Activated CD4-positive, CD25-positive, alpha-beta regulatory T cell treated with anti-CD3 and anti-CD28 coated beads, Interleukin-2, amount 50 U/mL, for 24 hours (primary cell): ENCODE data around the gene STMN1.

ENCODE experiments used
- ATAC-seq, 2 donors: fragments of 150-1000 bp; cut with Tn5 transposase; one replicate each; pipeline ENCODE4 v1.10.0; 2021; ENCODE audit warnings: mild to moderate bottlenecking in 1 of 2, moderate library complexity in 1 of 2

STMN1 gene

GRCh38 chr1:25891606-25892005 is 14.6 kb downstream of the STMN1 start:
- ATAC-seq = no peak

DNA sequence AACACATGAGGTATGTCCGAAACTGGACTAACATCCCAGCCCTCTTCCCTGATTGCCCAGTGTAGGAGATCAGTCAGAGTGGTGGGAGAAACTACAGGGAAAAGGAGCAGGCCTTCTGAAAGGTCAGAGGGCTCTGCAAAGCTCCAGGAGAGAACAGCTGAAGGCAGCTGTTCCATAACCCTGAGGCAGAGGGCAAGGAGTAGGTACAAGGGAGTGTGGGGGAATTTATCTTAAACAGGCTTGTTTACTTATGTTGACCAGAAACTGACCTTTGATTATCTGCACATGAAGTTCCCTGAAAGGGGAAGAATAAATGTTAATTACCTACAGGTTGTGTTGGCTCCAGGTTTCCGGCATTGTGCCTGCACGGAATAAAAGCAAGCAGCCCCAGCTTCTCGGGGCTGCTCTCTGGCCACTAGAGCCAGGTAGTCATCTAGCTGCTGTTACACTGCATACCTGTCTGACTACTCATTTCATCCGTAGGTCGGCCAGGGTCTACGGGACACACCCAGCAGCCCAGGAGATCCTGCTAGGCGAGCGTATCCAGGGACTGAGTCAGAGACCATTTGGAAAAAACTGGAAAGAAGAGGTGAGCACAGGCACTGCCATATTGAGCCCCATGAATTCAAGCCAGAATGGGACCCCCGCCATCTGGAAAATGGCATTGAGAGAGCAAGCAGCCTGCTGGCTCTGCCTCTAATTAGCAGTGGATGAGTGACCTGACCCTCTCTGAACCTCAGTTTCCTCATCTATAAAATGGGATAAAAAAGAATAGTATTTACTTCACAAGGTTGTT is 15.8 kb downstream of the STMN1 start:
- no peak for ATAC-seq

- ATAC-seq = no peak
Measured at GRCh38 chr1:25889470-25889869, 16.7 kb downstream of the STMN1 start.

DNA sequence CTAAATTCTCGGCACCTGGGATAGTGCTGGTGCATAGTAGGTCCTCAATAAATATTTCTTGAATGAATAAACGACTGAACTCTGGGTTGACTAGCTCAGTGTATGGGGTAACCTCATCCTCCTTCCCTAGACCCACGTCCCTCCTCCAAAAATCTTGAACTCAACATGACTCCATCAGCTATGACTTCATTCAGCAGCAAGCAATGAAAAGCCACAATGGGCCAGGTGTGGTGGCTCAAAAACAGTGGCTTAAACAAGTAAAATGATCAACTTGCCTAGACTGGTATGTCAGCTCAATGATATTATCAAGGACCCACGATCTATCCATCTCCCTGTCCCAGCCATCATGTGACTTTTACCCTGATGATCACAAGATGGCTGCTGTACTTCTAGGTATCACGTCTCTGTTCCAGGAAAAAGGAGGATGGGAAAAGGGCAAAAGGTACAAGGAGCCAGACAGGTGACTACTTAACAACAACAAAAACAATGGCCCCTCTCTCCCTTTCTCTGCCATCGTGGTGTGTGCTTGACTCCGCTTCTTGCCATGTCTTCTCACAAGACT is 17.7 kb downstream of the STMN1 start:
- no peak for ATAC-seq

DNA sequence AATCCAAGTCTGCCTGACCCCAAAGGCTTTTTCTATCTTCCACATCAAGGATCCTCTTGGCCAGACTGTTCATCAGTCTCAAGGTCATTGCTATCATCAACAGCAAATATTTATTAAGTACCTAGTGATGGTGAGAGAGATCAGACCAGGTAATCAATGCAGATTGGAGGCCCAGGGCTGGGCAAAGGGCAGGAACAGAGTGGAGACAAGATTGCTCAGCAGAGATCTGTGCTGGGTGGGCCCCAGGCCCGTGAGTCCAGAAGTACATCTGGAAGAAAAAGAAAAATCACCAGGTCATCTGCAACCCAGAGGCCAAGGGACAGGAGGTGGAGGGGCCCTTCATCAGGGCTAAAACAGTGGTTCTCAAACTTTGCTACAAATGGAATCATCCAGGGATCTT is 20.6 kb downstream of the STMN1 start:
- ATAC-seq = no peak

- ATAC-seq = no peak
Measured at GRCh38 chr1:25881266-25881665, 25.0 kb downstream of the STMN1 start.

GRCh38 chr1:25880518-25880917 is 25.7 kb downstream of the STMN1 start:
- ATAC-seq = no peak

DNA sequence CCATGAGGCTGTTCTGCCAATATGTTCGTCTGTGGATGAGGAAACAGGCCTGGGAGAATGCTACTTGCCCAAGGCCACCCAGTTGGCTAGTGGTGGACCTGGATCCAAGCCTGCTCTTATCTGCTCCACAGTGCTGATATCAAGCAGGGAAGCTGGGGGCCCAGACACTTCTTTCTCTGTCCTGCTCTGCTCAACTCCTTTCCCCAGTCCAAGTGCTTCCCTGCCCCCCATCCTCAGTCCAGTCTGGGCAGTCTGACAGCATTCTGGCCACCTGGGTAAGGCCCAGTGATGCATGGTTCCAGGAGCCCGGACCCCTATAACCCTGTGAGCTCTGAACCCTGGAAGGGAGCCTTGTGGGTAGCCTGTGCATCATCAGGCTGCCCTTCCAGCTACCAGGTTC is 26.5 kb downstream of the STMN1 start:
- ATAC-seq = no peak

- no peak for ATAC-seq
Measured at GRCh38 chr1:25878690-25879089, 27.5 kb downstream of the STMN1 start.

DNA sequence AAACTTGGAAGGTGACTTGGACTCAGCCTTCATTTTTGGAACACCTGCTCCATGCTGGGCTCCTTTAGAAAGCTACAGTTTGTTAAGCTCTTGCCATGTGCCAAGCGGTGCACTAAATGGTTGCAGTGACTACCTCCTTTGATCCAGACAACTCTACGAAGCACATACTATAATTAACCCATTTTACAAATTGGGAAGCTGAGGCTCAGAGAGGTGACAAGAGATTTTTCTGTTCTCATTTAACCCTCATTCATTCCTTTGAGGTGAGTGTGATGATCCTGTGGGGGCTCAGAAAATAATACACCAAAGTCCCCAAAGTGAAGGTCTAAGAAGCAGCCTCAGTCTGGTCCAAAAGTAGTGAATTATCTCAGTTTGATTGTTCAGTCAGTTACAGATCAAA is 29.1 kb downstream of the STMN1 start:
- ATAC-seq = no peak

- no peak for ATAC-seq
Measured at GRCh38 chr1:25876693-25877077, 29.5 kb downstream of the STMN1 start.

DNA sequence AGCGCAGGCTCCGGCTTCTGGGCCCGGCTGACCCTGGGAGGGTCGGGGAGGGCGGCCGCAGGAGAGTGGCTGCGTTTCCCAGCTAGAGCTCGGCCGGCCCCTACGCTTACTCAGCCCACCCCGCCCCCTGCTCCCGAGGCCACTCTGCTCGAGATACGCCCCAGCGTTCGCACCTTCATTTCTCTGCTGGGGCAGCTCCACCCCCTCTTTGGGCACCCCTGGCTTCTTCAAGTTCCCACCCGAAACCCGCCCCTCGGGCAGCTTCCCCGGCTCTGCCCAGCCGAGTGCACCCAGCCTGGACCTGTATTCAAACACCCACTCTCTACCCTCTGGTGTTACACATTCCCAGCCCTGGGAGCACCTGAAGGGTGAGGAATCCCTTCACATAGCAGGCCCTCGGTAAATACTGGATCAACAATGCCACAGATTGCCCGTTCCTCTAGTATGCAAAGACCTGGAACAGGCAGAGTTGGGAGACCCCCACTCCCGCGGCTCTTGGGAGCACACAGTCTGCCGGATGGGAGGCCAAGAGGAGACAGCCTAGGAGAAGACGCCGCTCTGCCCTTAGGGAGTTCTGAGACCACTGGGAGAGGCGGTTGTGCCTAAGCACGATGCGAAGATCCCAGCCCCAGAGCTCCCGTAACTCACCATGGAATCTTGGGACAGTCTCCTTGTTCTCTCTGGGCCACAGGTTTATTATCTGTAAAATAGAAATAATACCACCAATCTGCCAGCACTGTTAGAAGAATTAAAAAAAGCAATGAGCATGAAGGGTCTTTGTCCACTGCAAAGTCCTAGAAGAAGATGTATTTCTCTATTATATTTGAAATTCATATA is 30.1 kb downstream of the STMN1 start:
- ATAC-seq = peak; percentile 27 to 42

GRCh38 chr1:25875154-25875855 is 30.9 kb downstream of the STMN1 start, which contains the start of gene PAQR7:
TSS of gene PAQR7 (minus strand) at chr1:25875708. CDS start at chr1:25863839, 11,869 bp downstream.
- peak; percentile 85 to 87 for ATAC-seq

GRCh38 chr1:25874635-25875153 is 31.5 kb downstream of the STMN1 start:
- ATAC-seq = no peak

DNA sequence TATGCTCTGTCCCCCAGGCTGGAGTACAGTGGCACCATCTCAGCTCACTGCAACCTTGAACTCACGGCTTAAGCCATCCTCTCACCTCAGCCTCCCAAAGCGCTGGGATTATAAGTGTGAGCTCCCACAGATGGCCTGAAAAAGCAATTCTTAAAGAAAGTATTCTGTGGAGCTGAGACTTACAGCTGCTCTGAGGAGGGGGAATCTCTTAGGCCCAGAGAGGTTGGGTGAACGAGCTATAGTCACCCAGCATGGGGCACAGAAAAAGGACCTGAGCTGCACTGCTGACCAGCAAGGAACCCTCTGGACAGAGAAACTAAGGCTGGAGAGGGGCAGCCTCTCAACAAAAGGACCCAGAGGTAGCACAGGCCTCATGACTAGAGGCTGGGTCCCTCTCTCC is 32.0 kb downstream of the STMN1 start:
- no peak for ATAC-seq

GRCh38 chr1:25873120-25873519 is 33.1 kb downstream of the STMN1 start:
- ATAC-seq = no peak

DNA sequence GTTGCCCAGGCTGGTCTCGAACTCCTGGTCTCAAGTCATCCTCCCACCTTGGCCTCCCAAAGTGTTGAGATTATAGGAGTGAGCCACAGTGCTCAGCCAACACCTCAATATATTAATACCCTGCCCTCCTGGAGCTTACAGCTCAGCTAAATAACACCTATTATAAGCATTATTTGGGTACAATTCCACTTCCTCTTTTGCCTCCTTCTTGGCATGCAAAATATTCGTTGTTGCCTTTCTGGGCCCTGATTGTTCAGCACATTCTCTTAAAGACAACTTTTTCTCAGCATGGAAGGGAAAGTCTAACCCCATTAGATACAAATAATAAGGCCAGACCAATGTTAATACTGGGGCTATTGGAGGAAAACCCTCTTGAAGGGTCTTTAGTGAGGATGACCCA is 33.5 kb downstream of the STMN1 start:
- no peak for ATAC-seq

- ATAC-seq = no peak
Measured at GRCh38 chr1:25871704-25872494, 34.3 kb downstream of the STMN1 start.

DNA sequence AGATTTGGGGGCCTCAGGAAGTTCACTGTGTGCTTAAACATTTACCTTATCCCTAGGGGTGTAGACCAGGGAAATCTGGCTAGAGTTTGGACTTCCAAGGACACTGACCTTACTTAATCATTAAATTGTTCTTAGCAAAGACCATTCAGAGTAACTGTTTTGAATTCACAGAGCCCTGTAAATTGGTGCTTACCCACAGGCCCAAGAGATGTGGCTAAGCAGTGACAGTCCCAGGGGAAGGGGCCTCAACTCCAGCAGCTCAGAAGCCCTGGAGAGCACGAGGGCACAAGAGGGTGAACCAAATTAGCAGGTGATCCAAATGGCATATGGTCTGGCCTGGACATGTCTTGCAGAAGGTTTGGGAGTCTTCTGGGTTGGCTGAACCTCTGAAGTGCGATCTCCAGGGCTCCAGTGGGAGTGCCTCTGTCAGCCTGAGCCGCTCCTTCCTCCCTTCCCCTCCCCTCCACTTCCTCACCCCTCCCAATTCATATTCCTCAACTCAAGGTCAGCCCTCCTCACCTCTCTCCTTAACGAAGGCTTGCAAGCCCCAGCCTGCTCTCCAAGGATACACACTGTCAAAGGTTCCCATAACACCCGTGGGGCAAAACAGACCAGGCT is 35.0 kb downstream of the STMN1 start:
- no peak for ATAC-seq

- no peak for ATAC-seq
Measured at GRCh38 chr1:25870614-25871013, 35.6 kb downstream of the STMN1 start.

DNA sequence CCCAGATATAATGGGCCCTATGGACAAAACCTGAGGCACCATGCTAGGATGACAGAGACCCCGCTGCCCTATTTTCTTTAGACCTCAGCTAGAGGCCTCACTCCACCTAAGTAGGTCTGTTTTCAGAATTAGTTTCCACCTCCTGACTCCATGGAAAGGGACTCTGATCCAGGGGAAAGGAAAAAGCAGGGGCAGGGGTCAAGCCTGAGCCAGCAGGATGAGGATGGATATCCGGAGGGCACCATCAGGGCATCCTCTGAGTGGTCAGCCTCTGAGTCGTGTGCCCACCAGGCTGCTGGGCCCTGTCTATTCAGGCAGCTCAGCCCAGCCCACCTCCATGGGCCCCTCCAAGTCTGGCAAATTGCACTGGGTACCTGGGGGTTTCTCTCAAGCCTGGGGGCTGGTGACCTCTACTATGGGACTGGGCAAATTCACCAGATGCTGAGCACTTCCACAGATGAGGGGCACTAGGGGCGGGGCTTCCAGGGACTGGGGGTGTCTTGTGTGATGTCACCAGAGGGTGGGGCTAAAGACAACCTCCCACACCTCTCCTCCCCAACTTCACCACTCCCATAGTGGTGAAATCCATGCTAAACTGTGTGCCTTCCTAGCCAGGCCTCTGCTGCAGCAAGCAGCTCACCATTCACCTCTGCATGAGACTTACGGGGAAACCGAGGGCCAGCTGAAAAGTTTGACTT is 36.2 kb downstream of the STMN1 start:
- ATAC-seq = no peak
